Activated effector memory CD4-positive, alpha-beta T cell treated with Interleukin-2 at 50 U/mL for 16 hours (primary cell): ENCODE results near the gene DAPK1.

Experiments
- DNase-seq: peaks from one replicate; pipeline ENCODE4 v3.0.0-alpha.2; 2020

The DAPK1 gene

DNA sequence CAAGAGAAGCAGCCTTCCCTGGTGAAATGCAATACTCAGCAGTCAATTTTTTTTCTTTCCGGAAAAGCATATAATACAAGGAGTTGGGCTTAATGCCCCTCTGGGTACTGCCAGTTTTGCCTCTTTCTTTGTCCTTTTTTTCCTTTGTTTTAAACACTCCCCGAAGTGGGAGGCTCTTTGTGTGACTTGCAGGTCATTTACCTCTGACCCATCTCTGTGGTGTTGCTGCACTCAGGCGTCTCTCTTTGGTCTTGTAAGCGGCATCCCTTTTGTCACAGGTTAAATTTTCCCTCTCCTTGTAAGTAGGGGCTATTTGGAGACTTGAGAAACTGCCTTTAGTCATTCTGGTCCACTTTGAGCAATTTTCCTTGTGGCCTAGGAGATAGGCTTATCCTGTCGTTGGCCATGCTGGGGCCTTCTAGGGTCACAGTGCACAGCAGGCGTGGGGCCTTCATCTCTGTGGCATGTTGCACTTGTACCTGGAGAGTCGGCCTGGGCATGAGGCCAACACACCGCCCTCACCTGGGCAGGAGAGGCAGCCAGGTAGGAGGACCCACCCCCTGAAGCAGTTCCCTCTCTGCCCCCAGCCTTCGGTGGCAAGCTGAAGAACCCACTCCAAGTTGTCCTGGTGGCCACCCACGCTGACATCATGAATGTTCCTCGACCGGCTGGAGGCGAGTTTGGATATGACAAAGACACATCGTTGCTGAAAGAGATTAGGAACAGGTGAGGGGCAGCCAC lies 200.6 kb downstream of the DAPK1 start:
- DNase-seq = no peak

GRCh38 chr9:87699835-87700234 lies 202.2 kb downstream of the DAPK1 start:
- no peak for DNase-seq

- DNase-seq = no peak
Measured at GRCh38 chr9:87701491-87701890, 203.8 kb downstream of the DAPK1 start.

DNA sequence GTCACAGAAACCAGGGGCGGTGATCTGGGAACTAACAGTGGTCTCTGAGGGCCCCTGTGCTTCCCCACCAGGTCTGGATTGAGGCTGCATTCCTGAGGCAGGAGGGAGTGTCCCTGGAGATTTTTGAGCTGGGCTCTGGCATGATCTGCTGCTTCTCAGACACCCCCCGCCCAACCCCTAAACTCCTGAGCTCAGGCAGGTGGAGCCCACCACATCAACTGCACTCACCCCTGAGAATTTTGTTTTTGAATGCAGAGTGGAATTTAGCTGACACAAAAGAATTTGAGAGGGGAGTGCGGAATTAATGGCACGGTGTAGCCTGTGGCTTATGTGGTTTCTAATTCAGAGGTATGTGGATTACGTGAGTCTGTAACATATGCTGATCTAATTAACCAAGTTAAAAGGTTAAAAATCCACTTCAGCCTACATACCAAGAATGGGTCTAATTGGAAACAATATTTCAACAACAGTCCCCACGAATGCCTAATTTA lies 204.3 kb downstream of the DAPK1 start:
- DNase-seq = no peak

DNA sequence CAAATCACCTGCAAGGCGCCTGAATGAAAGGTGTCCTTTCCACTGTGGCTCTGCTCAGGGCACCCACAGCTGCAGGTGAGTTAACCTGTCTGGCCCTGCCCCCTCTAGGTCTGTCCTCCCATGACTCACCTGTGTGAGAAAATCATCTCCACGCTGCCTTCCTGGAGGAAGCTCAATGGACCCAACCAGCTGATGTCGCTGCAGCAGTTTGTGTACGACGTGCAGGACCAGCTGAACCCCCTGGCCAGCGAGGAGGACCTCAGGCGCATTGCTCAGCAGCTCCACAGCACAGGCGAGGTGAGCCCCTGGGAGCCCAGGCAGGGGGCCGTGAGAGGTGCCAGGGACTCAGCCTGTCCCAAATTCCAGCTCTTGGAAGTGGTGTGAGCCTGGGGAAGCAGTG lies 205.3 kb downstream of the DAPK1 start:
- no peak for DNase-seq

- DNase-seq = no peak
Measured at GRCh38 chr9:87703636-87704276, 206.1 kb downstream of the DAPK1 start.

DNA sequence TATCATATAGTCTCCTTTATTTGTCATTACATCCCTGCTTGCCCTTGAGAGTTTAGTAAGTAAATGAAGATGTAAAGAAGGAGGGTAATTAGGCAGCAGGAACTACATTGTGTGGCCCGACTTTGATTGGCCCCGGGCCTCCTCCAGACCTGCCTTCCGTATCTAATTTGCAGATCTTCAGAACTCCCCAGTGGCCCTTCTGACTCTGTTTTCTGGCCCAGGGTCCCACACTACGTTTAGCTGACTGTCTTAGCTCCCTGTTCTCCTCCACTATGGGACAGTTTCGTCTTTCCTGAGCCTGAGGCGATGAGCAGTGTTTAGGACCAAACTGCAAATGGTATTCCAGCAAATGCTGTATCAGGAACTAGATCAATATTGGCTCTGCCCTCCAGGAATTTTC lies 206.7 kb downstream of the DAPK1 start:
- no peak for DNase-seq

- no peak for DNase-seq
Measured at GRCh38 chr9:87706066-87706739, 208.5 kb downstream of the DAPK1 start.

DNA sequence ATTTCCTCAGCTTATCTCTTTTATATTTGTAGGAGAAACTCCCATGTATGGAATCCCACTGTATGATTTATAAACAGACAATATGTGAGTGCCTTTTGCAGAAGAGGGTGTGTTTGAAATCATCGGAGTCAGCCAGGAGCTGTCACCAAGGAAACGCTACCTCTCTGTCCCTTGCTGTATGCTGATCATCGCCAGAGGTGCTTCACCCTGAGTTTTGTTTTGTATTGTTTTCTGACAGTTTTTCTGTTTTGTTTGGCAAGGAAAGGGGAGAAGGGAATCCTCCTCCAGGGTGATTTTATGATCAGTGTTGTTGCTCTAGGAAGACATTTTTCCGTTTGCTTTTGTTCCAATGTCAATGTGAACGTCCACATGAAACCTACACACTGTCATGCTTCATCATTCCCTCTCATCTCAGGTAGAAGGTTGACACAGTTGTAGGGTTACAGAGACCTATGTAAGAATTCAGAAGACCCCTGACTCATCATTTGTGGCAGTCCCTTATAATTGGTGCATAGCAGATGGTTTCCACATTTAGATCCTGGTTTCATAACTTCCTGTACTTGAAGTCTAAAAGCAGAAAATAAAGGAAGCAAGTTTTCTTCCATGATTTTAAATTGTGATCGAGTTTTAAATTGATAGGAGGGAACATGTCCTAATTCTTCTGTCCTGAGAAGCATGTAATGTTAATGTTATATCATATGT lies 210.3 kb downstream of the DAPK1 start:
- DNase-seq = no peak

DNA sequence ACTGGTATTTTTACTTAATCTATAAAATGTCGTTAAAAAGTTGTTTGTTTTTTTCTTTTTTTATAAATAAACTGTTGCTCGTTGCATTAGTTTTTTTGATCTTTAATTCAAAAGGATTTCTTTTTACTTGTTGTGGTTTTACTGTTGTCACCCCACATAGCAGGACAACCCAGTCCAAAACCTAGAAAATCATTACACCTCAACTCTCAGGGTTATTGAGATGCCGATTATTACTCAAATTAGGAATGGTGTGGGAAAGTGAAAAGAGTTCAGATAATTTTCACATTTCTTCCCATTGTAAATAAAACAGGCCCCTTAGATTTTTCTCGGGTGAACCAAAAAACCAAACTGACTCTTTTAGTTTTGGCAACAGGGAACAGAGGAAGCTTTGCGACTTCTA lies 210.9 kb downstream of the DAPK1 start:
- no peak for DNase-seq

- DNase-seq = no peak
Measured at GRCh38 chr9:87708986-87709728, 211.5 kb downstream of the DAPK1 start.

- DNase-seq = no peak
Measured at GRCh38 chr9:87710443-87710842, 212.8 kb downstream of the DAPK1 start.

- no peak for DNase-seq
Measured at GRCh38 chr9:87711857-87712800, 214.5 kb downstream of the DAPK1 start.

GRCh38 chr9:87712801-87713277 lies 215.2 kb downstream of the DAPK1 start:
- DNase-seq = no peak

DNA sequence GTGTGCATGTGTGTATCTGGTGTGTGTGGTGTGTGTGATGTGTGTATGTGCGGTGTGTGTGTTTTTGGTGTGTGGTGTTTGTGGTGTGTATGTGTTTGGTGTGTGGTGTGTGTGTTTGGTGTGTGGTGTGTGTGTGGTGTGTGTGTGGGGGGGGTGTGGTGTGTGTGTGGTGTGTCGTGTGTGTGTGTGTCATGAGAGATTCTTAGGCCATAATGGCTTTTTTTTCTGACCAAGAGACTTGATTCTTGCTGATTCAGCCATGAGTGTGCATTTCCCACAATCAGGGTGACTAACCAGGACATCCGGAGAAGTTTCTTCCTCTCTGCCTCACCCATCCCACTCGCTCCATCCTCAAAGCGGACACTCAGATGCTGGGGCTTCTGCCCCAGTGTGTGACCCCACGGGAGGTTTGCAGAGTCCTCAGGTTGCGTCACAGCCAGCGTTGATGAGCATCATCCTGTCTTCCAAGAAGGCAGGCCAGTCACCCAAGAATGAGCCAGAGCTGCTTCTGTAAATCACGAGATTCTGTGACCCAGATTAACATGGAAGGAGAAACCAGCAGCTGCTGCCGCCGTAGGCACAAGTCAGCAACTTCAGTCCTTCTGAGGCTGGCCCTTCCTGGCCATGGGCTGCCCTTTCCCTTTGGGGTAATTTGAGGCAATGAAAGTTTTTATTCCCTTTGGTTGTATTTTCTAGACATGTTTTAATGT lies 215.8 kb downstream of the DAPK1 start:
- peak; percentile 21 for DNase-seq

DNA sequence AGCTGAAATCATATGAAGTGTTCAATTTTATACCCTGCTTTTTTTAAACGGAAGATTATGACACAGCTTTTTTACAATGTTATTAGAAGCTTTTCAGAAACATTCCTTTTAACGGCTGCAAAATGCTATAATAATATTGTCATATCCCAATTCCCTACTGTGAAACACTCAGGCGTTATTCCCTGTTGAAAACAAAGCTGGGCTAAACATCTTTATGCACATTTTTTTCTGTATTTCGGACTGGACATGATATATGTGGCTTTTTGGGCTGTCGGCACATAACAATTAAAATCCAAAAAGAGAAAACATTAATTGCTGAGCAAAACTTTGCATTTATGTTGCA lies 216.3 kb downstream of the DAPK1 start:
- no peak for DNase-seq

DNA sequence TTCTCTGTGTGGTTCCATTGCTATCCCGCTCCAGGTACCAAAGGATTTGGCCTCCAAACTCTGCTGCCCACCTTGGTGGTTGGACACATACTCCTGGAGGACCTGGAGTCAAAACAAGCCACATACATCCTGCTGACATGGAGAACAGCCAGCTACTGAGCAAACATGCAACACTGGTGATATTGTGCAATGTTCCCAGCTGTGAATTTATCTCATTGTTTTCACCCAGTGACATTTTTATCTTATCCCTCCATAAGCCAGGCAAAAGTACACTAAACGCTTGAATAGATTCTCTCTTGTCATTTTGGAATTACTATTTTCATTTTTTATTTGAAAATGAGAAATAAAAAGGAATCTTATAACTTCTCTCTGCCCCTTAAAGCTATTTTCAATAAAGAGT lies 217.2 kb downstream of the DAPK1 start:
- DNase-seq = no peak

GRCh38 chr9:87716141-87716540 lies 218.5 kb downstream of the DAPK1 start:
- no peak for DNase-seq

- no peak for DNase-seq
Measured at GRCh38 chr9:87717456-87717855, 219.8 kb downstream of the DAPK1 start.

DNA sequence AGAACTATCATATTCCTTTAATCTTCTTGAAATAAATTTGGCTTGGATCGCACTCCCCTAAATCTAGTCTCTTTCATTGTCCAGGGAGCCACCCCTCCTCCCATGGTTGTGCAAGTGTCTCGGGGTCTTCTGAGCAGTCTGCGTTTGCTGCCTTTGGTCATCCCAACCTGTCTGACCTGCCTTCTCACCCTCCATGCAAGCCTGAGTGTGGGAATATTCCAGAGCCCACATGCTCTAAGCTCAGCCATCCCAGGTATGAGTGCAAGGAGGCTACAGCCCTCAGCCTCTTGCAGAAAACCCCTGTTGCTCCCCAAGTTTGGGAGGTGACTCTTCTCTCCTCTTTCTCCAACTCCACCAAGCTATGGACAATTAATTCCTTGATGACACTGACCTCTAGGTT lies 220.6 kb downstream of the DAPK1 start:
- no peak for DNase-seq
